Progenitor cell of endocrine pancreas (in vitro differentiated cells): ENCODE measurements around the gene SLC5A10. TPM values are rescaled to one million over a fixed set of nuclear protein-coding genes. Genes with fewer than 3 reads are reported as not detected.

Experiments
- DNase-seq: peaks from one replicate; pipeline ENCODE4 v3.0.0; 2021; ENCODE audit warnings: low spot score; ENCODE audit not compliant: unreplicated experiment
- H3K27ac Mint-ChIP-seq: 2 replicates; pipeline ENCODE4 v1.8.0; 2021; ENCODE audit warnings: mild to moderate bottlenecking, moderate library complexity, mixed read lengths
- H3K27me3 Mint-ChIP-seq: 2 replicates; pipeline ENCODE4 v1.8.0; 2021; ENCODE audit warnings: mixed read lengths
- H3K36me3 Mint-ChIP-seq: 2 replicates; pipeline ENCODE4 v1.8.0; 2022; ENCODE audit warnings: mixed read lengths; ENCODE audit not compliant: insufficient read depth
- H3K4me1 Mint-ChIP-seq: 2 replicates; pipeline ENCODE4 v1.8.0; 2021; ENCODE audit warnings: low read depth, mixed read lengths
- H3K4me3 Mint-ChIP-seq: 2 replicates; pipeline ENCODE4 v1.8.0; 2021; ENCODE audit warnings: low read depth, mild to moderate bottlenecking, moderate library complexity, mixed read lengths
- H3K9me3 Mint-ChIP-seq: 2 replicates; pipeline ENCODE4 v1.8.0; 2021; ENCODE audit warnings: low read depth, mixed read lengths
- CTCF ChIP-seq: fragments of 200-600 bp; sonication (generic); IDR thresholded peaks from one replicate; pipeline ENCODE4 v1.5.0; 2021; ENCODE audit warnings: antibody characterized with exemption, mild to moderate bottlenecking; ENCODE audit not compliant: unreplicated experiment
- total RNA-seq: library from RNA; stranded (reverse); gene quantifications from 2 replicates; pipeline ENCODE4 v1.2.1, GENCODE V29; 2021

Gene SLC5A10
- total RNA-seq, 1 donor from 2014 or later, result not detected

- no peaks in the 10 kb centered on the region for H3K36me3 Mint-ChIP-seq
- no peak for TF ChIP-seq CTCF
- H3K27me3 Mint-ChIP-seq, result no peaks in the 10 kb centered on the region
- DNase-seq, result no peak
- H3K4me3 Mint-ChIP-seq, result peak overlapping the region; percentile 85
- H3K4me1 Mint-ChIP-seq, result peaks cover 23% of the 10 kb centered on the region
- no peaks in the 10 kb centered on the region for H3K9me3 Mint-ChIP-seq
- H3K27ac Mint-ChIP-seq, result no peak overlapping the region
Observed at GRCh38 chr17:19002805-19003542, 51.0 kb downstream of the SLC5A10 start.

- Mint-ChIP-seq H3K27me3 (no peaks in the 10 kb centered on the region), H3K4me1 (peaks cover 23% of the 10 kb centered on the region), H3K36me3 (no peaks in the 10 kb centered on the region), H3K4me3 (peak overlapping the region; percentile 85), H3K27ac (peak overlapping the region; percentile 74), H3K9me3 (no peaks in the 10 kb centered on the region)
- no peak for TF ChIP-seq CTCF
- DNase-seq, result peak; percentile 46
Observed at GRCh38 chr17:19003543-19004420, 51.8 kb downstream of the SLC5A10 start.

GRCh38 chr17:19004421-19005136 is 52.6 kb downstream of the SLC5A10 start, which contains the start of gene FAM83G:
TSS of gene FAM83G (minus strand) at chr17:19004764. CDS start at chr17:19004041, 723 bp downstream.
- H3K4me1 Mint-ChIP-seq, result peaks cover 23% of the 10 kb centered on the region
- peak within 1 kb of the TSS; percentile 74 for H3K27ac Mint-ChIP-seq
- peaks cover under 1% of the 10 kb centered on the region for H3K27me3 Mint-ChIP-seq
- peak; percentile 34 for DNase-seq
- H3K4me3 Mint-ChIP-seq, result peak within 1 kb of the TSS; percentile 85
- H3K36me3 Mint-ChIP-seq, result no peaks in the 10 kb centered on the region
- no peak for TF ChIP-seq CTCF
- H3K9me3 Mint-ChIP-seq, result no peaks in the 10 kb centered on the region

DNA sequence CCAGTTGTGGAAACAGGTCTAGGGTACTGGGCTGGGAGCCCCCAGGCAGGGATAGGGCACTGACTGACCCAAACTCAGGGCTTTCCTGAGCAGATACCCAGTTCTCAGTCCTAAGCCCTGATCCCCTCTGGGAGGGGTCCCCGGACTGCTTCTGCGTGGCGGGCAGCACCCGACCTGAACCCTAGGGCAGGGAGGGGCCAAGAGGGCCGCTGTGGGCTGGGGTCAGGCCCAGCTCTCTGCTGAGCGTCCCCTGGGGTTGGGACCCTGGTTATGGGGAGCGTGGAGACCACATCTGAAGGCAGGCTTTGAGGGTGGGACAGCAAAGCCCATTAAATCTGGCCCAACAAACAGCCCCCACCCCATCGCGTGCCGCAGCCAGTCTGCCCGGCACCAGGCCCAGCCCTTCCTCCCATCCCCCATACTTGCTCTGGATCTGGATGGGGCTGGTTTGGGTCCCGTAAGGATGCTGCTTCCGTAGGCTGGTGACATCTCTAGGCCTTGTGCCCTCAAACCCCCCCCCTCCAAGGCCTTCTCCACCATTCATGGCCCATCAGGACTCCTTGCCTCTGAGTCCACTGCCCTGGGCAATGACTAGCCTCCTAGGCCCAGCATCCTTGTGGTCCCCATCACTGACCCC is 53.3 kb downstream of the SLC5A10 start:
- peaks cover 23% of the 10 kb centered on the region for H3K4me1 Mint-ChIP-seq
- H3K36me3 Mint-ChIP-seq, result no peaks in the 10 kb centered on the region
- H3K27me3 Mint-ChIP-seq, result peaks cover 4% of the 10 kb centered on the region
- H3K27ac Mint-ChIP-seq, result no peak overlapping the region
- H3K4me3 Mint-ChIP-seq, result peak overlapping the region; percentile 73
- no peak for TF ChIP-seq CTCF
- no peaks in the 10 kb centered on the region for H3K9me3 Mint-ChIP-seq
- DNase-seq, result no peak
